IMR-90 (cell line): ENCODE data around the gene COL23A1.

Source experiments
- CEBPB ChIP-seq: IDR thresholded peaks from 2 replicates; pipeline ENCODE4 v1.6.1; 2012; ENCODE audit warnings: low read depth, low read length, improper control_type of control experiment
- CHD1 ChIP-seq: IDR thresholded peaks from 2 replicates; pipeline ENCODE4 v1.6.1; 2012; ENCODE audit warnings: low read depth, low read length, improper control_type of control experiment
- FOS ChIP-seq: fragments of 150-350 bp; IDR thresholded peaks from 2 replicates; pipeline ENCODE4 v1.6.1; 2016; ENCODE audit warnings: low read depth, low read length
- MAFK ChIP-seq: IDR thresholded peaks from 2 replicates; pipeline ENCODE4 v1.6.1; 2012; ENCODE audit warnings: low read depth, low read length, improper control_type of control experiment
- MAZ ChIP-seq: IDR thresholded peaks from 2 replicates; pipeline ENCODE4 v1.6.1; 2012; ENCODE audit warnings: low read depth, mild to moderate bottlenecking, low read length, improper control_type of control experiment, moderate library complexity, borderline replicate concordance
- NFE2L2 ChIP-seq: fragments of 150-350 bp; IDR thresholded peaks from 2 replicates; pipeline ENCODE4 v1.6.1; 2016; ENCODE audit warnings: low read depth, mild to moderate bottlenecking, low read length
- POLR2A ChIP-seq: IDR thresholded peaks from 2 replicates; pipeline ENCODE4 v1.6.1; 2012; ENCODE audit warnings: mild to moderate bottlenecking, low read depth, low read length
- RCOR1 ChIP-seq: IDR thresholded peaks from 2 replicates; pipeline ENCODE4 v1.6.1; 2012; ENCODE audit warnings: mild to moderate bottlenecking, low read length, improper control_type of control experiment; ENCODE audit not compliant: insufficient replicate concordance
- RFX5 ChIP-seq: IDR thresholded peaks from 2 replicates; pipeline ENCODE4 v1.8.0; 2012; ENCODE audit warnings: low read depth, mild to moderate bottlenecking, low read length, moderate library complexity
- TF ChIP-seq, protein P1 (sequence below): conservative IDR thresholded peaks from 2 replicates; pipeline ENCODE4 v1.5.1; 2012; ENCODE audit warnings: mild to moderate bottlenecking, low read depth, low read length, improper control_type of control experiment
- TF ChIP-seq, protein P2 (sequence below): fragments of 150-350 bp; IDR thresholded peaks from 2 replicates; pipeline ENCODE4 v1.6.1; 2017; ENCODE audit warnings: mild to moderate bottlenecking, antibody characterized with exemption, low read length, low read depth

DNA sequence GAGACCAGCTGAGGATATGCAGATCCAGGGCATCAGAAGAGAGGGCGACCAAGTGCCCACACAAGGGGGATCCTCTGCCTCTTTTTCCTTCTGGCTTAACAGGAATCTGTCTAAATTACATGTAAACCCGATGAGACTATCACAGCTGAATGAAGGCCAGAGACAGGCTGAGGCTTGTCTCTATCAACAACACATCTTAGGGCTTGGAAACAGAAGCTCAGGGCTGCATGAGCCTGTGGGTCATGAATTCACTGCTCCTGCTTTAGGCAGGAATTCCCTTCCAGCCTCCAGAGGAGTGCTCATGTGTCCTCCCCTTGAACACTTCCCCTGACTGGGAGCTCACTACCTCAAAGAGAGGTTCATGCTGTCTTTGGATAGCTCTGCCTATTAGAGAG is 251.4 kb downstream of the COL23A1 start:
- TF ChIP-seq, protein P1, sequence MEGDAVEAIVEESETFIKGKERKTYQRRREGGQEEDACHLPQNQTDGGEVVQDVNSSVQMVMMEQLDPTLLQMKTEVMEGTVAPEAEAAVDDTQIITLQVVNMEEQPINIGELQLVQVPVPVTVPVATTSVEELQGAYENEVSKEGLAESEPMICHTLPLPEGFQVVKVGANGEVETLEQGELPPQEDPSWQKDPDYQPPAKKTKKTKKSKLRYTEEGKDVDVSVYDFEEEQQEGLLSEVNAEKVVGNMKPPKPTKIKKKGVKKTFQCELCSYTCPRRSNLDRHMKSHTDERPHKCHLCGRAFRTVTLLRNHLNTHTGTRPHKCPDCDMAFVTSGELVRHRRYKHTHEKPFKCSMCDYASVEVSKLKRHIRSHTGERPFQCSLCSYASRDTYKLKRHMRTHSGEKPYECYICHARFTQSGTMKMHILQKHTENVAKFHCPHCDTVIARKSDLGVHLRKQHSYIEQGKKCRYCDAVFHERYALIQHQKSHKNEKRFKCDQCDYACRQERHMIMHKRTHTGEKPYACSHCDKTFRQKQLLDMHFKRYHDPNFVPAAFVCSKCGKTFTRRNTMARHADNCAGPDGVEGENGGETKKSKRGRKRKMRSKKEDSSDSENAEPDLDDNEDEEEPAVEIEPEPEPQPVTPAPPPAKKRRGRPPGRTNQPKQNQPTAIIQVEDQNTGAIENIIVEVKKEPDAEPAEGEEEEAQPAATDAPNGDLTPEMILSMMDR: no peak
- TF ChIP-seq CEBPB (no peak), MAFK (no peak), POLR2A (no peak), FOS (no peak), CHD1 (no peak), MAZ (no peak), RFX5 (no peak), NFE2L2 (no peak), RCOR1 (no peak)
- TF ChIP-seq, protein P2, sequence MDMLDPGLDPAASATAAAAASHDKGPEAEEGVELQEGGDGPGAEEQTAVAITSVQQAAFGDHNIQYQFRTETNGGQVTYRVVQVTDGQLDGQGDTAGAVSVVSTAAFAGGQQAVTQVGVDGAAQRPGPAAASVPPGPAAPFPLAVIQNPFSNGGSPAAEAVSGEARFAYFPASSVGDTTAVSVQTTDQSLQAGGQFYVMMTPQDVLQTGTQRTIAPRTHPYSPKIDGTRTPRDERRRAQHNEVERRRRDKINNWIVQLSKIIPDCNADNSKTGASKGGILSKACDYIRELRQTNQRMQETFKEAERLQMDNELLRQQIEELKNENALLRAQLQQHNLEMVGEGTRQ: no peak
